ENCODE results near the gene SKIC8.

SKIC8 gene

DNA sequence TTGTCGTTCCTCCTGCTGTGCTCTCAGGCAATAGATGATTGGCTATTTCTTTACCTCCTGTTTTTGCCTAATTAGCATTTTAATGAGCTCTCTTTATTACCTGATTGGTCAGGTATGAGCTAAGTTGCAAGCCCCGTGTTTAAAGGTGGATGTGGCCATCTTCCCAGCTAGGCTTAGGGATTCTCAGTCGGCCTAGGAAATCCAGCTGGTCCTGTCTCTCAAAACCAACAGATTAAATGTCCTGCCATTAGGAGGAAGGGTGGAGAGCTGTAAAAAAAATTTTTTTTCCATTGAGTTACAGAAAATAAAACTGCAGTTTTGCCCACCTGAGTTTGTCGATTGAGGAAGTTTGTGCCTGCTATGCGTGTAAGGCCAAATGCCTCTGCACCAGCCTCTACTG lies 59.6 kb downstream of the SKIC8 start:
- H3K27ac ChIP-seq: no peak overlapping the region
- no peak for DNase-seq (ENCODE audit: low spot score)
- ChIA-PET POLR2A (ENCODE audit: low non-redundant PET) (interaction anchor here (0.9 kb wide), 1 partner anchor 60 kb away, joined by 5 read pairs; the partner anchor contains the start of gene SKIC8), CTCF (interaction anchor here (0.7 to 4.8 kb wide), 12 partner anchors 22 to 281 kb away, joined by 3 to 29 read pairs (median 4); partner anchors contain the start of gene CIB2)
- TF ChIP-seq, protein P1, sequence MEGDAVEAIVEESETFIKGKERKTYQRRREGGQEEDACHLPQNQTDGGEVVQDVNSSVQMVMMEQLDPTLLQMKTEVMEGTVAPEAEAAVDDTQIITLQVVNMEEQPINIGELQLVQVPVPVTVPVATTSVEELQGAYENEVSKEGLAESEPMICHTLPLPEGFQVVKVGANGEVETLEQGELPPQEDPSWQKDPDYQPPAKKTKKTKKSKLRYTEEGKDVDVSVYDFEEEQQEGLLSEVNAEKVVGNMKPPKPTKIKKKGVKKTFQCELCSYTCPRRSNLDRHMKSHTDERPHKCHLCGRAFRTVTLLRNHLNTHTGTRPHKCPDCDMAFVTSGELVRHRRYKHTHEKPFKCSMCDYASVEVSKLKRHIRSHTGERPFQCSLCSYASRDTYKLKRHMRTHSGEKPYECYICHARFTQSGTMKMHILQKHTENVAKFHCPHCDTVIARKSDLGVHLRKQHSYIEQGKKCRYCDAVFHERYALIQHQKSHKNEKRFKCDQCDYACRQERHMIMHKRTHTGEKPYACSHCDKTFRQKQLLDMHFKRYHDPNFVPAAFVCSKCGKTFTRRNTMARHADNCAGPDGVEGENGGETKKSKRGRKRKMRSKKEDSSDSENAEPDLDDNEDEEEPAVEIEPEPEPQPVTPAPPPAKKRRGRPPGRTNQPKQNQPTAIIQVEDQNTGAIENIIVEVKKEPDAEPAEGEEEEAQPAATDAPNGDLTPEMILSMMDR (conservative IDR thresholded peaks at IDR 0.05; ENCODE audit: low read depth): no peak

DNA sequence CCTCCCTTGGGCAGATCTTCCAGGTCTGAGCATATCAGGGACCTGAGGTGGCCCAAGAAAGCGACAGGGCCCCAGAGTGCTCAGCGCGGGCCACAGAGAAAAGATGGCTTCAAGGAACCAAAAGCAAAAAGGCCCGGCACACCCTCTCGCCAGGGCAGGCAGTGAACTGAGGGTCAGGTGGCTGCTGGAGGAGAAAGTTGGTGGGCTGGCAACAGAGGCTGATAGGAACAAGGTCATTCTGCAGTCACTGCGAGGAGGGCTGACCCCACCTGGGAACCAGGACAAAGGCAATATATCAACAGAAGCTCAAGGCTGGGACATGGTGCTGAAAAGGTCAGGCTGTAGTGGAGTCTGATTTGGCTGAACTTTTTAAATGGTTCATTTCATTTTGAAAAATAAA lies 62.3 kb downstream of the SKIC8 start:
- POLR2A ChIA-PET (ENCODE audit: low non-redundant PET): no interaction called here
- TF ChIP-seq, protein P1 (conservative IDR thresholded peaks at IDR 0.05; ENCODE audit: low read depth): no peak
- CTCF ChIA-PET: interaction anchor here (0.6 to 1.1 kb wide), 3 partner anchors 129 to 1166 kb away, joined by 3 to 5 read pairs (median 4); partner anchors contain the start of gene TSPAN3
- no peak for DNase-seq (ENCODE audit: low spot score)
- H3K27ac ChIP-seq: no peak overlapping the region

DNA sequence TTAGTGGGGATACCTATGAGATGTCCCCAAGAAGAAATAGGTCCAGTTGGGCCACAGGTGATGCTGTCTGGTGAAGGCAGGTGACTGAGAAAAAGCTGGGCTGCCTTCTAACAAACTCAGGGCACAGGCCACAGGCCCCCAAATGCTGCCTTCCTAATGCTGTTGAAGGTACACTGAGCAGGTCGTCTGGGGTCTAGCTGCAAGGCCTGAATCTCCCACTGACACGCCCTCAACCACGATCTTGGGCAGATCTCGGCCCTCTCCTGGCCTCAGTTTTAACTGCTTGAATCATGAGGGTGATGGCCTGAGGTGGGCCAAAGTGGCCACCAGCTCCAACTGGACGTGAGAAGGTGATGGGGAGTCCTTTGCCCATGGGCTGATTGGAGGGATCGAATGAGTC lies 62.9 kb downstream of the SKIC8 start:
- CTCF ChIA-PET: interaction anchor here (1.1 kb wide), 1 partner anchor 128 kb away, joined by 4 read pairs; no protein-coding TSS in a partner anchor
- DNase-seq (ENCODE audit: low spot score): no peak
- no peak overlapping the region for H3K27ac ChIP-seq
- TF ChIP-seq, protein P1 (conservative IDR thresholded peaks at IDR 0.05; ENCODE audit: low read depth): no peak
- POLR2A ChIA-PET (ENCODE audit: low non-redundant PET): no interaction called here

DNA sequence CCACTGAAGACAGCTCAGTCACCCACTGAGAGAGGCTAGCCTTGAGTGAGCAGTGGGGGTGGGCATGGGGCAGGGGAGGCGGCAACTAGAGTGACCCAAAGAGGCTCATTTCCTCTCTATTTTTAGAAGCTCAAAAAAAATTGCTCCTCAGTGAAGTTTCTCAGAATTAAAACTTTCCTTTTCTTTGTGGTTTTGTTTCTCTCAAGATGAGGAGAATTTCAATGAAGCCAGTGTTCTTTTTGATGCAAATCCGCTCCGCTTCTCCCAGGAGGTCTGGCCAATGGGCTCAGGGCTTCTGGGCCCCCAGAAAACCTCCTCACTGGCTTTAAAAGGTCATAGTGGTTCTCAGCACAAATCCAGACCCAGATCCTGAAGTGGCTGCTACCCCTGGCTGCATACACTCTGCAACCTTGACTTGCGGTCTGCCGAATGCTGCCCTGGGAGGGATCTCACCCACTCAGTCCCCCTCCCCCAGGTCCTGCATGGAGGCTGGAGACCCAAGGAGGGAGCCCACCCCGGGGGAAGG lies 64.8 kb downstream of the SKIC8 start, which contains the start of gene ACSBG1:
TSS of gene ACSBG1 (minus strand) at position 51 of the 526 bp plus-strand sequence. CDS start 64 bp downstream, outside the sequence.
- no peak for DNase-seq (ENCODE audit: low spot score)
- ChIA-PET POLR2A (ENCODE audit: low non-redundant PET) (no interaction called here), CTCF (interaction anchor here (0.6 to 0.7 kb wide), 2 partner anchors 122 to 189 kb away, joined by 3 to 5 read pairs; no protein-coding TSS in a partner anchor)
- TF ChIP-seq, protein P1 (conservative IDR thresholded peaks at IDR 0.05; ENCODE audit: low read depth): no peak
- no peak within 1 kb of the TSS for H3K27ac ChIP-seq

DNA sequence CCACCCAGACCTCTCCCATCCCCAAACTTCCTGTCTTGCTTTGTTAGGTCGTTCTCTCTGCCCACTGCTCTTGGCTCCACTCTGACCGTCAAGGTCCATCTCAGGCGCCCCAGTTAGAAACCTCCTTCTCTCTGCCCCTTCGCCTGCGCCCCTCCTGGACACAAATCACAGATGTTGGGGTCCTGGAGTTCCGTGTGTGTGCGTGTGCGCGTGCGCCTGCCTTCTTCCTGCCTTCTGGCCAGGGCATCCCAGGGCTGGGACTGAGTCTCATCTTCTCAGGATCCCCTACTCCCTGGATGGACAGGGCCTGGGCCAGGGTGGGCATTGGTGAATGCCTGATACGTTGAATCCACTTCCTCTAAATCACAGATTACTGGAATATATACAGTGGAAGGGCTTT lies 65.9 kb downstream of the SKIC8 start:
- ChIA-PET POLR2A (ENCODE audit: low non-redundant PET) (no interaction called here), CTCF (no interaction called here)
- H3K27ac ChIP-seq: no peak overlapping the region
- no peak for DNase-seq (ENCODE audit: low spot score)
- TF ChIP-seq, protein P1 (conservative IDR thresholded peaks at IDR 0.05; ENCODE audit: low read depth): no peak

Measured in RWPE1 (cell line).